GM18526 (cell line): Measurements from ENCODE around the gene EIPR1.

Source experiments
- POLR2A ChIP-seq: IDR thresholded peaks from 3 replicates; pipeline ENCODE4 v1.6.1; 2011; ENCODE audit not compliant: insufficient read length; ENCODE audit errors: extremely low read depth

EIPR1 gene

DNA sequence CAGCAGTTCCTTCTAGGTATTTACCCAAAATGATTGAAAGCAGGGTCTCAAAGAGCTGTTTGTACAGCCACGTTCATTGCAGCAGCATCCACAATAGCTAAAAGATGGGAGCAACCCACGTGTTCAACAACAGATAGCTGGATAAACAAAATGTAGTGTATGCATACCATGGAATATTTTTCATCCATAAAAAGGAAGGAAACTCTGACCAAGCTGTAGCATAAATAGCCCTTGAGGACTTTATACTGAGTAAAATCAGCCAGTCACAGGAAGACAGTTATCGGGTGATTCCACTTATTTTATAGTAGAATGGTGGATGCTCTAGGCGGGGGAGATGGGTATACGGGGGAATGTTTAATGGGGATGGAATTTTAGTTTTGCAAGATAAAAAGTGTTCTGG lies 9.4 kb upstream of the EIPR1 start:
- no peak for TF ChIP-seq POLR2A

DNA sequence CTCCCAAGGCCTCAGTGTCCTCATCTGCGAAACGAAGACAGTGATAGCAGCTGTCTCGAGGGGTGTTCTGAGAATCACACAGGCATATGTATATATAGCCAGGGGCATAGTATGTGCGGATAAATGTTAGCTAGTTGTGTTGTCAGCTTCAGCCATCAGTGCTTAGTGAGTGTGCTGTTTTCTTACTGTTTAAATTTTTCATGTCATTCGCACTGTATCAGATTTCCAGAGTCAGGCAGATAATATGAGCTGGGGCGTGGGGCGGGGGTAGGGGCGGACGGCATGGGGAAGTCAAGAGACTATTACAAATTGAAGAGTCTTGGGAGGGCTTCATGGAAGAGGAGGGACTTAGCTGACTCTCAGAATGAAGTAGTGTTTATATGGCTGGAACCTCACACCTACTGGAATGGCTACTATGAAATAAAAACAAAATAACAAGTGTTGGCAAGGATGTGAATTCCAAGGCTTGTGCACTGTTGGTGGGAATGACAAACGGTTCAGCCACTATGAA lies 8.9 kb upstream of the EIPR1 start:
- no peak for TF ChIP-seq POLR2A

- TF ChIP-seq POLR2A: peak; percentile 92
Measured at GRCh38 chr2:3379647-3380534, 2.3 kb upstream of the EIPR1 start, which contains the start of gene TRAPPC12. Gene TRAPPC12, plus strand, starts transcription at chr2:3379694. Its CDS starts 7,930 bp downstream, at chr2:3387624.

- TF ChIP-seq POLR2A: no peak
Measured at GRCh38 chr2:3379339-3379646, 1.7 kb upstream of the EIPR1 start.

DNA sequence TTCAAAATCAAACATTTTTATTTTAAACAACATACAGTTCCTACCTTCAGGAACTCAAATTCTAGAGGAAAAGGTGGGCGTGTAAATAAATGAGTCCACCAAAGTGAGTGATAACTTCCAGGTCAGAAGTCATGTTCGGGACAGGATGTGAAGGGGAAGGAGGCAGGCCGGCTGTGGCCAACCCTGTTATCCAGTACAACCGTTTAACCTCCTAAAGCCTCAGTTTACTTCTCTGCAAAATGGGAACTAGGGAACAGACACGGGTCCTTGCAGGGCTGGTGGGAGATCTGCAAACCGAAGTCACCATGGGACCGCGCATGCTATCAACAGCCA lies 373 bp downstream of the EIPR1 start:
- TF ChIP-seq POLR2A: no peak

- no peak for TF ChIP-seq POLR2A
Measured at GRCh38 chr2:3376821-3377220, 797 bp downstream of the EIPR1 start.

- TF ChIP-seq POLR2A: no peak
Measured at GRCh38 chr2:3368261-3368722, 9.3 kb downstream of the EIPR1 start.

DNA sequence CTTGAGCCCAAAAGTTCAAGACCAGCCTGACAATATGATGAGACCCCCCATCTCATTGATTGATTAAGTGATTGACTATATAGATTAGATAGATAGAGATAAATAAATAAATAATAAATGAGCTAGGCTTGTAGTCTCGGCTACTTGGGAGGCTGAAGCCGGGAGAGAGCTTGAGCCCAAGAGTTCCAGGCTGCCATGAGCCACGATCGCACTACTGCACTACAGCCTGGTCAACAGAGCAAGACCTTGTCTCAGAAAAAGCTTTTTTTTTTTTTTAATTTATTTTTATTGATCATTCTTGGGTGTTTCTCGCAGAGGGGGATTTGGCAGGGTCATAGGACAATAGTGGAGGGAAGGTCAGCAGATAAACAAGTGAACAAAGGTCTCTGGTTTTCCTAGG lies 12.4 kb downstream of the EIPR1 start:
- TF ChIP-seq POLR2A: no peak

- no peak for TF ChIP-seq POLR2A
Measured at GRCh38 chr2:3361518-3362389, 15.9 kb downstream of the EIPR1 start.

GRCh38 chr2:3357926-3358325 lies 19.7 kb downstream of the EIPR1 start:
- TF ChIP-seq POLR2A: no peak

- TF ChIP-seq POLR2A: no peak
Measured at GRCh38 chr2:3356799-3357198, 20.8 kb downstream of the EIPR1 start.

DNA sequence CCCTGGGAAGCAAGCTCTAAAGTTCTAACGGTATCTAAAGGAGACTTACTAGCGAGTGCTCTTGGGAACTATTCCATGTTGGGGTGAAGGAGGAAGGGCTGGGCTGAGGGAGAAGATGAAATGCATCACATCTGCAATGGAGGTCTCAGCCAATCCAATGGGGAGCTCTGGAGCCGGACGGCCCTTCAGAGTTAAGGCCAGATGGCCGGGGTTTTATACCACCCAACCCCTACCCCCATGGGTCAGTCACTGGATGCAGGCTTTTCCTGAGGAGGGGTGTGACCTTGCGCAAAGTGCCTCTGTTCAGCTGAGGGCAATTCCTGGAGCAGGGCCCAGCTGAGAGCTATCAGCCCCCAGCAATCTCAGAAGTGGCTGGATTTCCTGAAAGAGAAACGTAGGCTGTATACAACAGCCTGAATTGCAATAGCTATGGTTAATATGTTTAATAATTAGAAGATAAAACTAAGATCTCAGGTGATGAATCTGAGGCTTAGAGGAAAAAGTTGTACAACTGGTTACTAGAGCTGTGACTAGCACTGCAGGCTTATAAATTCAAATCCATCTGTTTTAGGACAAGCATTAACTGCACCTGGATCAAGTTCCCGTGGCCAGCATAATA lies 21.6 kb downstream of the EIPR1 start:
- TF ChIP-seq POLR2A: no peak

GRCh38 chr2:3354986-3355385 lies 22.6 kb downstream of the EIPR1 start:
- no peak for TF ChIP-seq POLR2A

DNA sequence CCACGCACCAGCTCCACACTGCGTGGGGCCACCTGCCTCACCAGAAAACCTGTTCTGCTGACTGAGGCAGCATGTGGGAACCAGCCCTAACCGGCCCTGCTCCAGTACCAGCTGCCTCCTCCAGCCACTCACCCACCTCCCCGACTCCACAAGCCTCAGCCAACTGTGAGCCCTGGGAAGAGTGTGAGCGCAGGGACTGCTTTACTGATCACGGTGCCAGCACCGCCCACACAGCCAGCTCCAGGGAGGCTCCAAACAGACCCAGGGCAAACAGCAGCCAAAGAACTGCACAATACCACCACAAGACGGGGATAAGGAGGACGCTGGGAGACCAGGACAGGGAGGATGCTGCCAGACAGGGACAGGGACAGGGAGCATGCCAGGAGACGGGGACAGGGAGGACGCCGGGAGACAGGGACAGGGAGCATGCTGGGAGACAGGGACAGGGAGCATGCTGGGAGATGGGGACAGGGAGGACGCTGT lies 28.4 kb downstream of the EIPR1 start:
- TF ChIP-seq POLR2A: no peak

DNA sequence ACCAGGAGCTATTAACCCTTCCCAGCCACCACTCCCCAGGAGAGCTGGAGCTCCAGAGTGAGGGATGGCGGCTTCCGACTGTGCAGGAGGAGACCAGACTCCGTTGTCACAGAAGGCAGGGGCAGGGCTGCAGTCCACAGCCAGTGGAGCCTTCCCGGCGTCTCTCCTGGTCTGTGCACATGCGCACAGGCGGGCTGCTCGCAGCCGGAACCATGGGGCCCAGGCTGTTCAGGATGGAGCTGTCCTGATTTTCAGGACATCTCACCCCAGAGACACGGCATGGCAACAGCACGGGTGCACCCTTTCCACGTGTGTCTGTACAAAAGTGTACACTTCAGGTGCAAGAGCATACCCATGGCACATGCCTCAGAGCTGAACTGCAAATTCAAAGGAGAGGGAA lies 28.9 kb downstream of the EIPR1 start:
- TF ChIP-seq POLR2A: no peak
